HepG2 (cell line): Measurements from ENCODE around the gene HSPA1B. TPM values are rescaled to one million over a fixed set of nuclear protein-coding genes. Genes with fewer than 3 reads are reported as not detected.

ENCODE experiments used
- CBX1 ChIP-seq: IDR thresholded peaks from one replicate; pipeline ENCODE4 v1.6.1; 2016; ENCODE audit warnings: antibody characterized with exemption, low read depth
- ERF ChIP-seq: IDR thresholded peaks from 2 replicates; pipeline ENCODE4 v1.6.1; 2018; ENCODE audit warnings: missing biosample characterization, missing genetic modification reagents
- HOXA9 ChIP-seq: sonication (generic); formaldehyde crosslinking; IDR thresholded peaks from 2 replicates; pipeline ENCODE4 v1.8.1; 2022; ENCODE audit warnings: missing genetic modification reagents, mild to moderate bottlenecking, moderate library complexity, borderline replicate concordance
- KAT8 ChIP-seq: IDR thresholded peaks from 2 replicates; pipeline ENCODE4 v1.6.1; 2016; ENCODE audit warnings: missing genetic modification reagents, missing compliant biosample characterization
- KMT2B ChIP-seq: IDR thresholded peaks from 2 replicates; pipeline ENCODE4 v1.6.1; 2016; ENCODE audit warnings: missing genetic modification reagents, missing compliant biosample characterization
- NFKB2 ChIP-seq: sonication (generic); formaldehyde crosslinking; IDR thresholded peaks from 2 replicates; pipeline ENCODE4 v1.4.0; 2020; ENCODE audit warnings: missing genetic modification reagents, borderline replicate concordance
- NONO ChIP-seq, 2 experiments: fragments of 450-650 bp in 1 of 2; sonication (generic) in 1 of 2; formaldehyde crosslinking in 1 of 2; IDR thresholded peaks in 1 of 2; conservative IDR thresholded peaks in 1 of 2; 2 replicates each; pipeline versions ENCODE4 v1.6.1 to v1.8.0; 2017 to 2022; ENCODE audit warnings: mild to moderate bottlenecking in 1 of 2, missing genetic modification reagents in 1 of 2, moderate library complexity in 1 of 2
- SETDB1 ChIP-seq: sonication (generic); formaldehyde crosslinking; IDR thresholded peaks from 2 replicates; pipeline ENCODE4 v1.5.1; 2020; ENCODE audit warnings: missing genetic modification reagents, mild to moderate bottlenecking, borderline replicate concordance
- TMF1 ChIP-seq: sonication (generic); formaldehyde crosslinking; IDR thresholded peaks from 2 replicates; pipeline ENCODE4 v1.8.1; 2022; ENCODE audit warnings: low read depth, missing genetic modification reagents
- ZC3H13 ChIP-seq: sonication (generic); formaldehyde crosslinking; IDR thresholded peaks from 2 replicates; pipeline ENCODE4 v1.8.1; 2023; ENCODE audit warnings: mild to moderate bottlenecking, missing genetic modification reagents, moderate library complexity
- ZNF142 ChIP-seq: sonication (generic); formaldehyde crosslinking; IDR thresholded peaks from 2 replicates; pipeline ENCODE4 v1.4.0; 2020; ENCODE audit warnings: missing genetic modification reagents
- ZNF180 ChIP-seq: sonication (generic); formaldehyde crosslinking; IDR thresholded peaks from 2 replicates; pipeline ENCODE4 v1.4.0; 2020; ENCODE audit warnings: low read depth, missing genetic modification reagents, borderline replicate concordance
- ZNF3 ChIP-seq: IDR thresholded peaks from 2 replicates; pipeline ENCODE4 v1.7.0; 2017; ENCODE audit warnings: inconsistent platforms
- ZNF580 ChIP-seq: IDR thresholded peaks from 2 replicates; pipeline ENCODE4 v1.6.1; 2016; ENCODE audit warnings: low read depth, borderline replicate concordance
- ZNF589 ChIP-seq: sonication (generic); formaldehyde crosslinking; conservative IDR thresholded peaks from 2 replicates; pipeline ENCODE4 v1.8.0; 2022; ENCODE audit warnings: mild to moderate bottlenecking, moderate library complexity, missing genetic modification reagents
- ZNF639 ChIP-seq: conservative IDR thresholded peaks from 2 replicates; pipeline ENCODE4 v1.6.1; 2018; ENCODE audit warnings: missing genetic modification reagents
- ZNF644 ChIP-seq: IDR thresholded peaks from 2 replicates; pipeline ENCODE4 v1.6.1; 2016; ENCODE audit warnings: low read depth
- polyA plus RNA-seq, 8 experiments: library from polyadenylated mRNA; depleted of rRNA in 3 of 8; stranded (reverse) in 7 of 8; unstranded in 1 of 8; fragments of >200 nt; fragmentation: Illumina TruSeq in 4 of 8; extraction: Trizol in 4 of 8; gene quantifications; 2 replicates each; pipeline versions ENCODE4 v1.2.1 to v1.2.3, GENCODE V29; 2011 to 2016; ENCODE audit warnings: low read depth in 4 of 8, missing spikeins in 1 of 8, mixed read lengths in 1 of 8; ENCODE audit not compliant: insufficient read depth in 1 of 8
- total RNA-seq, 5 experiments: library from RNA; depleted of rRNA; stranded (reverse); fragments of >200 nt; fragmentation: Illumina TruSeq; extraction: Trizol; gene quantifications; 2 replicates each; pipeline ENCODE4 v1.2.3, GENCODE V29; 2016; ENCODE audit warnings: low read depth in 1 of 5
- TF ChIP-seq, protein P1 (sequence below): sonication (generic); formaldehyde crosslinking; IDR thresholded peaks from 2 replicates; pipeline ENCODE4 v1.5.0; 2020; ENCODE audit warnings: missing genetic modification reagents

HSPA1B gene
- total and polyA plus RNA-seq, 2 of the 13 experiments (the other 11 are each of a cell fraction or from before 2014, with no cell fraction given) = 26.0 to 186 TPM

GRCh38 chr6:31865205-31866118, 37.9 kb downstream of the HSPA1B start (continued):
- peak; percentile 25; the same call in 1 of the 2 replicates for TF ChIP-seq ZNF142 (CRISPR knock-in tag)
- peak; percentile 81; the same call in 1 of the 2 replicates for TF ChIP-seq TMF1 (CRISPR knock-in tag)
- TF ChIP-seq ZNF644 (CRISPR knock-in tag) = no peak; the same call in 1 of the 2 replicates
- TF ChIP-seq KAT8 = peak; percentile 83
- TF ChIP-seq SETDB1 (CRISPR knock-in tag) = no peak
- no peak for TF ChIP-seq NONO (IDR thresholded peaks at IDR 0.05)
- TF ChIP-seq NONO (CRISPR knock-in tag; conservative IDR thresholded peaks at IDR 0.05) = peak; percentile 63; the same call in 1 of the 2 replicates
- peak; percentile 40; the same call in 1 of the 2 replicates for TF ChIP-seq KMT2B (CRISPR knock-in tag)
- no peak for TF ChIP-seq ZNF3 (CRISPR knock-in tag)
- no peak for TF ChIP-seq ZNF180
- peak; percentile 12 for TF ChIP-seq CBX1
- TF ChIP-seq ZNF639 (CRISPR knock-in tag) = no peak
- TF ChIP-seq ERF (CRISPR knock-in tag) = peak; percentile 74
- no peak for TF ChIP-seq HOXA9 (CRISPR knock-in tag)
- TF ChIP-seq NFKB2 (CRISPR knock-in tag) = peak; percentile 57; the same call in 1 of the 2 replicates
- TF ChIP-seq ZC3H13 = no peak; the same call in 1 of the 2 replicates
- TF ChIP-seq ZNF580 (CRISPR knock-in tag) = 0 out of 2 replicates have a peak, but pooled peaks have one; percentile 34
- TF ChIP-seq, protein P1, sequence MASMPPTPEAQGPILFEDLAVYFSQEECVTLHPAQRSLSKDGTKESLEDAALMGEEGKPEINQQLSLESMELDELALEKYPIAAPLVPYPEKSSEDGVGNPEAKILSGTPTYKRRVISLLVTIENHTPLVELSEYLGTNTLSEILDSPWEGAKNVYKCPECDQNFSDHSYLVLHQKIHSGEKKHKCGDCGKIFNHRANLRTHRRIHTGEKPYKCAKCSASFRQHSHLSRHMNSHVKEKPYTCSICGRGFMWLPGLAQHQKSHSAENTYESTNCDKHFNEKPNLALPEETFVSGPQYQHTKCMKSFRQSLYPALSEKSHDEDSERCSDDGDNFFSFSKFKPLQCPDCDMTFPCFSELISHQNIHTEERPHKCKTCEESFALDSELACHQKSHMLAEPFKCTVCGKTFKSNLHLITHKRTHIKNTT (CRISPR knock-in tag) = no peak
- TF ChIP-seq ZNF589 (CRISPR knock-in tag) = no peak
